ENCODE data around the gene METTL5. TPM values are rescaled to one million over a fixed set of nuclear protein-coding genes. Genes with fewer than 3 reads are reported as not detected.

METTL5 gene
- total RNA-seq, 1 donor from 2014 or later, result 34.1 TPM

- DNase-seq, result no peak
Measured at GRCh38 chr2:169781249-169782013, 43.3 kb downstream of the METTL5 start.

GRCh38 chr2:169778446-169778845 is 46.3 kb downstream of the METTL5 start:
- DNase-seq, result no peak

- DNase-seq, result no peak
Measured at GRCh38 chr2:169776252-169776761, 48.4 kb downstream of the METTL5 start.

GRCh38 chr2:169775765-169776164 is 48.9 kb downstream of the METTL5 start:
- no peak for DNase-seq

- DNase-seq, result no peak
Measured at GRCh38 chr2:169775354-169775753, 49.4 kb downstream of the METTL5 start.

DNA sequence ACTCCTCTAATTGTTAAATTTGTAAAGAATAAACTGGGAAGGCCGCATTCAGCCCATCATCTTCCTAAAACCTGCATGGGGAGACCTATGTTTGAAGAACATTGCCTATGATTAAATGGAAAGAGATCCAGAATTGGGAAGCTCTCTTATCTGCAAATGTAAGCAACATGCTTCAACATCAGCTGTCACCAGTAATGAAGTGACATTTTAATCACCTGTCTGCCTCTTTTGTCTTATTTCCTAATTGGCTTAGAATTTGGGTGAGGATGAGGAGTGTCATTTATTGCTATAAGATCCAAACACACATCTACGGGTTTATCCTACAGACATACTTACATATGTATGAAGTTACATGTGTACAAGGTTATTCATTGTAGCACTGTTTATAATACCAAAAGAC is 52.1 kb downstream of the METTL5 start:
- DNase-seq, result no peak

GRCh38 chr2:169771612-169772011 is 53.1 kb downstream of the METTL5 start:
- no peak for DNase-seq

- no peak for DNase-seq
Measured at GRCh38 chr2:169771021-169771420, 53.7 kb downstream of the METTL5 start.

DNA sequence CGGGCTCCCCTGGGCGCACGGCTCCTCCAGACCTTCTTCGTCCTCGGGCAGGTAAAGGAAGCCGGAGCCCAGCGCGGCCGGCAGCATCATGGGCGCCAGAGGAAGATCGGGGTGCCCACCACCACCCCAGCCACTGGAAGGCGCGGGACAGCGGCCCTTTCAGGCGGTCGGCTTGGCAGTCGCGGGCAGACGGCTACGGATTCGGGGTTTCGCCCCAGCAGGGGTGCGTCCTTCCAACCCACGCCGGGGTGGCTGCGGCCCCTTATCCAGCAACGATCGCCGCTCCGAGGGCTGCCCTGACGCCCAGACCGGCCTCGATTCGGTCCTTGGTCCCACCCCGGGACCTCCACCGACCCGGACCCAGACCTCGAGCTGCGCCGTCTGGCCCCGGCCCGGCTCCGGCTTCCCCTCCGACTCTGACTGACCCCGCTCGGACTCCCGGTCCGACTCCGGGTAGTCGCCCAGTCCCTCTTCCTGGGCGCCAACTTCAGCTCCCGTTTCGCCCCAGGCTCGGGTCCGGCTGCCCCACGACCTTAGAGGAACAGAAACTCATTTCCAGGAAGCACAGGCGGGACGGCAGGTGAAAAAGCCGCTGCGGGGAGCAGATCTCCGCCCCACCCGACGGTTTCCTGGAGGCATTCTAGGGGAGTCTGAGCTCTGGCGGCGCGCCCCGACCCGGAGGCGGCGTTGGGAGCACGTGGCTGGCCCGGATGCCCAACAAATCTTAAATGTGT is 56.3 kb downstream of the METTL5 start:
- DNase-seq, result no peak

DNA sequence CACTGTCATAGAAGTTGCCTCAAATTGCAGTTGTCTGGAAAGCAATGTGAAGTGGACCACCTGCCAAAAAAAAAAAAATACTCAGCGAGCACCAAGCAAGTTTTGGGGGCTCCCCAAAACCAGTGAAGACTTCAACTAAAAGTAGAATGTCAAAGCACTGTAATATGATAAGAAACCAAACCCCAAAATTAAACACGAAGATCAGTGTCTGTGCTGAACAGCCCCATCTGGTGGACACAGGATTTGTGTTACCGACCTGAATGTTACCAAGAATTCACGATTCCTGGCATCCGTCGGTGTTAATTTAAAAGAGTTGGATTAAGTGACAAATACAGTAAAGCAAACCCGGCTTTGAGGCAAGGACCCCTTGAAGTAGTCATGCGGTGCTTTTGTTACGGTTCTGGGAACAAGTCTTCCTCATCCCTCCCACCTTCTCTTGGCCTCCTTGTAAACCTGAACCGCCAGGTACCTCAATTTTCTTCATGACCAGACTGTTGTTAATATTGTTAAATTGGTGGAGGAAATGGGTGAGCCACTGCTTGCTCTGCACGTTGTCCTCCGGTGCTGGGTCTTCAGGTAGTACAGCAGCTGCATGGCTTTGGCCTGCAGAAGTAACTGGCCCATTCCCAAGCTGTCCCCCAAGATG is 57.3 kb downstream of the METTL5 start:
- peak; percentile 34 for DNase-seq

DNA sequence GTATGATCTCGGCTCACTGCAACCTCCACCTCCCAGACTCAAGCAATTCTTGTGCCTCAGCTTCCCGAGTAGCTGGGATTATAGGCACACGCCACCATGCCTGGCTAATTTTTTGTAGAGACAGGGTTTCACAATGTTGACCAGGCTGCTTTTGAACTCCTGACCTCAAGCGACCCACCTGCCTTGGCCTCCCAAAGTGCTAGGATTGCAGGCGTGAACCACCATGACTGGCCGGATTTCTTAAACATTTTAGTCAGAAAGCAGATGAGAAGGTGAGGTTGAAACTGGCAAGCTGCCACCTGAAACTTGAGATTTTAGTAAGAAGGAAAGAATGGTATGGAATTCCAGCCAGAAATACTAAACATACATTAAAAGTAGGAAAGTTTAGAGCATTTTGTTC is 59.2 kb downstream of the METTL5 start:
- DNase-seq, result no peak

DNA sequence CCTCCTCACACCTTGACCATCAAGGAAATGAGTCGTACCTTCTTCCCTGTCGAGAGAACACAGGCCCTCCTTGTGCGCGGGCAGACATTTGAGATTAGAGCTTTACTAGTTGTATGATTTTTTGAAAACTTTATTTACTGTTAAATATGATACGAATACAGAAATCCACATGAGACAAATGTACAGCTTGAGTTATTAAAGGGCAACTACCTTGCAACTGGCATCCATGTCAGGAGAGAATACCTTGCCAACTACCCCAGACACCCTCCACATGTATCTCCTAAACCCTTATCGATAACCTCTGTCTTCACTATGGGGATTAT is 62.8 kb downstream of the METTL5 start:
- DNase-seq, result no peak

Other genes starting within 250 kb of the METTL5 start
- 44.2 TPM for gene PPIG, start 240.6 kb downstream of the METTL5 start, total RNA-seq
- 0.30 TPM for gene CFAP210, start 130.5 kb downstream of the METTL5 start, total RNA-seq
- 5.9 TPM for gene PHOSPHO2, start 130.4 kb downstream of the METTL5 start, total RNA-seq
- 24.2 TPM for gene KLHL23, start 91.1 kb downstream of the METTL5 start, total RNA-seq
- gene SSB, start 26.0 kb downstream of the METTL5 start, total RNA-seq, result 81.2 TPM
- 93.8 TPM for gene UBR3, start 2.5 kb upstream of the METTL5 start, total RNA-seq

Measured in skin of body (tissue), 2 donors.